Measurements from ENCODE around the gene CHRM5. TPM values are rescaled to one million over a fixed set of nuclear protein-coding genes. Genes with fewer than 3 reads are reported as not detected.

Gene CHRM5
- total RNA-seq, 1 donor from 2014 or later, result not detected

DNA sequence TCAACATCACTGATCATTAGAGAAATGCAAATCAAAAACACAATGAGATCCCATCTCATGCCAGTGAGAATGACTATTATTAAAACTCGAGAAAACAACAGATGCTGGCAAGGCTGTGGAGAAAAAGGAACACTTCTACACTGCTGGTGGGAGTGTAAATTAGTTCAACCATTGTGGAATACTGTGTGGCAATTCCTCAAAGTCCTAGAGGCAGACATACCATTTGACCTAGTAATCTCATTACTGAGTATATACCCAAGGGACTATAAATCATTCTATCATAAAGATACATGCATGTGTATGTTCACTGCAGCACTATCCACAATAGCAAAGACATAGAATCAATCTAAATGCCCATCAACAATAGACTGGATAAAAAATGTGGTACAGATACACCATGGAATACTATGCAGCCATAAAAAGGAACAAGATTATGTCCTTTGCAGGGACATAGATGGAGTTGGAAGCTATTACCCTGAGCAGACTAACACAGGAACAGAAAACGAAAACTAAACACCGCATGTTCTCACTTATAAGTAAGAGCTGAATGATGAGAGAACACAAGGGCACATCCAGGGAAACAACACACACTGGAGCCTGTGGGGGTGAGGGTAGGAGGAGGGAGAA lies 85.9 kb downstream of the CHRM5 start:
- intact Hi-C loops (cut with micrococcal nuclease), result no loop called here
- peaks cover 7% of the 10 kb centered on the region for H3K27me3 Mint-ChIP-seq (ENCODE audit: insufficient read depth)
- H3K27ac Mint-ChIP-seq, result no peak overlapping the region
- H3K36me3 Mint-ChIP-seq (ENCODE audit: low read depth), result peaks cover 4% of the 10 kb centered on the region
- H3K4me3 Mint-ChIP-seq, result no peak overlapping the region
- no peak for DNase-seq (ENCODE audit: low spot score)
- H3K4me1 Mint-ChIP-seq (ENCODE audit: low read depth), result no peaks in the 10 kb centered on the region
- peaks cover 24% of the 10 kb centered on the region for H3K9me3 Mint-ChIP-seq

GRCh38 chr15:34055868-34056595 lies 87.7 kb downstream of the CHRM5 start:
- Mint-ChIP-seq H3K9me3 (peaks cover 11% of the 10 kb centered on the region), H3K4me3 (no peak overlapping the region)

DNA sequence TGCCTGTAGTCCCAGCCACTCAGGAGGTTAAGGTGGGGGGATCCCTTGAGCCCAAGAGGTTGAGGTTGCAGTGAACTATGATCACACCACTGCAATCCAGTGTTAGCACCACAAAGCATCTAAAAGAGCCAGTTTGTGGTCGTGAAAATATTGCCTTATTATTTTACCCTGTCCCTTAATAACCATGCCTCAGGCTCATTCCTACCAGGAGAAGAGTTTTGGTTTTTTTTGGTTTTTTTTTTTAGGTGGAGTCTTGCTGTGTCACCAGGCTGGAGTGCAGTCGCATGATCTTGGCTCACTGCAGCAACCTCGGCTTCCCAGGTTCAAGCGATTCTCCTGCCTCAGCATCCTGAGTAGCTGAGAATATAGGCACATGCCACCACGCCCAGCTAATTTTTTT lies 88.6 kb downstream of the CHRM5 start:
- H3K27me3 Mint-ChIP-seq (ENCODE audit: insufficient read depth), result peaks cover 5% of the 10 kb centered on the region
- H3K27ac Mint-ChIP-seq, result no peak overlapping the region
- no peaks in the 10 kb centered on the region for H3K4me1 Mint-ChIP-seq (ENCODE audit: low read depth)
- intact Hi-C loops (cut with micrococcal nuclease), result no loop called here
- DNase-seq (ENCODE audit: low spot score), result no peak
- H3K4me3 Mint-ChIP-seq, result no peak overlapping the region
- no peaks in the 10 kb centered on the region for H3K36me3 Mint-ChIP-seq (ENCODE audit: low read depth)
- peaks cover 3% of the 10 kb centered on the region for H3K9me3 Mint-ChIP-seq

More at GRCh38 chr15:34055868-34056595, 87.7 kb downstream of the CHRM5 start:
- DNase-seq (ENCODE audit: low spot score), result no peak
- Mint-ChIP-seq H3K27me3 (ENCODE audit: insufficient read depth) (peaks cover 7% of the 10 kb centered on the region), H3K27ac (no peak overlapping the region), H3K4me1 (ENCODE audit: low read depth) (no peaks in the 10 kb centered on the region), H3K36me3 (ENCODE audit: low read depth) (peaks cover under 1% of the 10 kb centered on the region)
- intact Hi-C loops (cut with micrococcal nuclease), result no loop called here

DNA sequence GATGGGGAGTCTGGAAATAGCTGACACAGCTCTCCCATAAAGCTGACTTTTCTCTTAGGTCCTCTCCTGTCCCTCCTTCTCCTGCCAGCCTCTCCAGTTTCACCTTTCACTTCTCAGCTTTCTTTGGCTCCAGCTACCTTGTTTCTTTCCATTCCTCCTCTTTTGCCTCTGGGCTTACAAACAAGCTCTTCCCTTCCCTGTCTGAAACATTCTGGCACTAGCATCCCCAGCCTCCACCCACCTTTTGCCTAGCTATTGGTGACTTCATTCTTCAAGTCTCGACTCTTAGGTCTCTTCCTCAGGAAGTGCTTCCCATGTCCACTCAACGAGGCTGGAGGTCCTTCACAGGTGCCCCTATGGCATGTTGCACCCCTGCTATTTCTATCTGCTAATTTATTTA lies 91.2 kb downstream of the CHRM5 start:
- no peaks in the 10 kb centered on the region for H3K4me1 Mint-ChIP-seq (ENCODE audit: low read depth)
- no peak overlapping the region for H3K4me3 Mint-ChIP-seq
- DNase-seq (ENCODE audit: low spot score), result no peak
- H3K27me3 Mint-ChIP-seq (ENCODE audit: insufficient read depth), result peaks cover 2% of the 10 kb centered on the region
- no peaks in the 10 kb centered on the region for H3K36me3 Mint-ChIP-seq (ENCODE audit: low read depth)
- no peaks in the 10 kb centered on the region for H3K9me3 Mint-ChIP-seq
- H3K27ac Mint-ChIP-seq, result no peak overlapping the region
- intact Hi-C loops (cut with micrococcal nuclease), result no loop called here

DNA sequence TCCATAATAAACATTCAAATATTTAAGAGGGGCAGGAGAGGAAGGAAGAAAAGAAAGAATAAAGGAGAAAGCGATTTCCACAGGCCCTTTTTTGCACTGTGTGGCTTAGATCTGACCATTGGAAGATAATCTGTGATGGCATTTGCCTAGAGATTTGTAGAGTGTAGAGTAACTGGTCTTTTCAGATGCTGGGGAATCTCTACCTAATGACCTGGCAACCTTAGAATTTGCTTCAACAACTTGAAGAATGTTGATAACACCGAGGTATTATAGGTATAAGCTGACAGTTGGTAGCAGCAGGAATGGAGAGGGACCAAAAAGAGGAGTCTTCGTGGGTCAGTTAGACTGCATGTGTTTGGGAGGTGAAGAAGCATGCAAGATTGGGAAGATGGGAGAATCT lies 91.6 kb downstream of the CHRM5 start:
- Mint-ChIP-seq H3K9me3 (no peaks in the 10 kb centered on the region), H3K27me3 (ENCODE audit: insufficient read depth) (peaks cover 2% of the 10 kb centered on the region), H3K4me1 (ENCODE audit: low read depth) (no peaks in the 10 kb centered on the region), H3K27ac (no peak overlapping the region), H3K4me3 (no peak overlapping the region), H3K36me3 (ENCODE audit: low read depth) (no peaks in the 10 kb centered on the region)
- intact Hi-C loops (cut with micrococcal nuclease), result loop anchor here (10.0 kb wide), 2 partner anchors 305 to 525 kb away; partner anchors contain the start of genes GOLGA8B and LPCAT4
- no peak for DNase-seq (ENCODE audit: low spot score)

GRCh38 chr15:34064438-34064837 lies 96.1 kb downstream of the CHRM5 start:
- H3K4me1 Mint-ChIP-seq (ENCODE audit: low read depth), result no peaks in the 10 kb centered on the region
- no peak for DNase-seq (ENCODE audit: low spot score)
- H3K36me3 Mint-ChIP-seq (ENCODE audit: low read depth), result no peaks in the 10 kb centered on the region

DNA sequence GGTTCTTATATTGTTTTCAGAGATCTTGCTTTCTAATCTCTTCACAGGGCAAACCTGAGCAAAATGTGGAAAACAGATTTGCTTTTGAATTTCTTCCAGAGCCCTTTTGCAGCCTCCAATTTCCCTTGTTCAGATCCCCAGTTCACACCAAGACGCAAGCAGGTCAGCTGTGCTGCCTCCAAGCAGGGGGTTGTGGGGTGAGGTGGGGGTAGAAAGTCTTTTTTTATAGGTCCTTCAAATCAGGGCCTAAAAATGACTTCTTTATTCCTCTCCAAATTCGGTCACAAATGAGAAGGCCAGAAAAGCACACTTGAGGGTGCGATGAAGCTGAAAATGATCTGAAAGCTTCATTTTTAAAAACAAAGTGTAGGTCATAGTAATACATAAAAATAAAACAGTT lies 97.0 kb downstream of the CHRM5 start:
- no peaks in the 10 kb centered on the region for H3K36me3 Mint-ChIP-seq (ENCODE audit: low read depth)
- DNase-seq (ENCODE audit: low spot score), result no peak
- no peaks in the 10 kb centered on the region for H3K4me1 Mint-ChIP-seq (ENCODE audit: low read depth)
- H3K27ac Mint-ChIP-seq, result no peak overlapping the region
- H3K9me3 Mint-ChIP-seq, result no peaks in the 10 kb centered on the region
- H3K4me3 Mint-ChIP-seq, result no peak overlapping the region
- intact Hi-C loops (cut with micrococcal nuclease), result loop anchor here (10.0 kb wide), 2 partner anchors 300 to 520 kb away; partner anchors contain the start of genes GOLGA8B and LPCAT4
- H3K27me3 Mint-ChIP-seq (ENCODE audit: insufficient read depth), result no peaks in the 10 kb centered on the region

More at GRCh38 chr15:34064438-34064837, 96.1 kb downstream of the CHRM5 start:
- Mint-ChIP-seq H3K4me3 (no peak overlapping the region), H3K27ac (no peak overlapping the region), H3K27me3 (ENCODE audit: insufficient read depth) (no peaks in the 10 kb centered on the region), H3K9me3 (no peaks in the 10 kb centered on the region)
- intact Hi-C loops (cut with micrococcal nuclease), result loop anchor here (10.0 kb wide), 2 partner anchors 300 to 520 kb away; partner anchors contain the start of genes GOLGA8B and LPCAT4

DNA sequence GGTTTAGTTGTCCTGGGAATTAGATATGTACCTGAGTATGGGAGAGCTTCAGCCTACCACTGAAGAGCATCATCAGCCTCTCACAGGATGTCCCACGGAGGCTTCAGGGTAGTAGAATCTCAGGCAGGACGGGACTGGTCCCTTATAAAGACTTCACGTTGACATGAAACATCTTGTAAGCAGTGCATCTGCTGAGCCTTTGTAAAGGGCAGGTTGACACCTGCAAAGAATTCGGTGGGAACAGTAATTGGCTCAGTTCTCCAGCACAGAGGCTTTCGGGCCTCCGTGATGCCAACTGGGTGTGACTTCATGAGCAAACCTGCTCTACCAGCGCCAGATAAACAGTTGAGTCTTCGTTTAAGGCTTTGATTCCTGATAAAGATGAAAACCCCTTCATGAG lies 97.6 kb downstream of the CHRM5 start:
- Mint-ChIP-seq H3K36me3 (ENCODE audit: low read depth) (no peaks in the 10 kb centered on the region), H3K27me3 (ENCODE audit: insufficient read depth) (no peaks in the 10 kb centered on the region), H3K9me3 (no peaks in the 10 kb centered on the region), H3K4me1 (ENCODE audit: low read depth) (no peaks in the 10 kb centered on the region), H3K27ac (no peak overlapping the region), H3K4me3 (no peak overlapping the region)
- DNase-seq (ENCODE audit: low spot score), result no peak
- intact Hi-C loops (cut with micrococcal nuclease), result loop anchor here (10.0 kb wide), 2 partner anchors 299 to 519 kb away; partner anchors contain the start of genes GOLGA8B and LPCAT4

- Mint-ChIP-seq H3K27ac (no peak overlapping the region), H3K36me3 (ENCODE audit: low read depth) (no peaks in the 10 kb centered on the region), H3K27me3 (ENCODE audit: insufficient read depth) (no peaks in the 10 kb centered on the region), H3K4me1 (ENCODE audit: low read depth) (no peaks in the 10 kb centered on the region), H3K4me3 (no peak overlapping the region), H3K9me3 (no peaks in the 10 kb centered on the region)
- no peak for DNase-seq (ENCODE audit: low spot score)
- intact Hi-C loops (cut with micrococcal nuclease), result no loop called here
Measured at GRCh38 chr15:34070003-34070402, 101.7 kb downstream of the CHRM5 start.

DNA sequence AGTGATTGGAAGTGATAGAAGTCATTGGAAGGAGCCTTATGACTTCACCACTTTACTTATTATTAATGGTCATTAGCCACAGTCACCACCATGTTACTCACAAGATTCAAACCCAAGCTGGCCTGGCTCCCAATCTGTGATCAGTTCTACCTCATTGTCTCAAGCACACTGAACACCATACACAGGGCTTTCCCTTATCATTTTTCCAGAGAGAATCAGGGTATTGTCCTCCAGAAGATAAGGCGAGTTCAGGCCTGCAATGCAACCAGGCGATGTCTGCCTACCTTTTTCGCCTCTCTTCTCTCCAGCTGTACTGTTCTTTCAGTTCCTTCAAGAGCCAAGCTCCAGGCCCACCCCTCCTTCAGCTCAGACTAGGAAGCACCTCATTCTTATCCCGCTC lies 108.5 kb downstream of the CHRM5 start:
- Mint-ChIP-seq H3K9me3 (no peaks in the 10 kb centered on the region), H3K4me3 (no peak overlapping the region), H3K27ac (no peak overlapping the region), H3K27me3 (ENCODE audit: insufficient read depth) (no peaks in the 10 kb centered on the region), H3K4me1 (ENCODE audit: low read depth) (no peaks in the 10 kb centered on the region), H3K36me3 (ENCODE audit: low read depth) (peaks cover 2% of the 10 kb centered on the region)
- DNase-seq (ENCODE audit: low spot score), result no peak
- intact Hi-C loops (cut with micrococcal nuclease), result no loop called here

- no peaks in the 10 kb centered on the region for H3K9me3 Mint-ChIP-seq
- H3K4me1 Mint-ChIP-seq (ENCODE audit: low read depth), result no peaks in the 10 kb centered on the region
- no peak for DNase-seq (ENCODE audit: low spot score)
- H3K27ac Mint-ChIP-seq, result no peak overlapping the region
- intact Hi-C loops (cut with micrococcal nuclease), result no loop called here
- peaks cover 7% of the 10 kb centered on the region for H3K36me3 Mint-ChIP-seq (ENCODE audit: low read depth)
- H3K27me3 Mint-ChIP-seq (ENCODE audit: insufficient read depth), result no peaks in the 10 kb centered on the region
- no peak overlapping the region for H3K4me3 Mint-ChIP-seq
Measured at GRCh38 chr15:34078900-34079299, 110.6 kb downstream of the CHRM5 start.

DNA sequence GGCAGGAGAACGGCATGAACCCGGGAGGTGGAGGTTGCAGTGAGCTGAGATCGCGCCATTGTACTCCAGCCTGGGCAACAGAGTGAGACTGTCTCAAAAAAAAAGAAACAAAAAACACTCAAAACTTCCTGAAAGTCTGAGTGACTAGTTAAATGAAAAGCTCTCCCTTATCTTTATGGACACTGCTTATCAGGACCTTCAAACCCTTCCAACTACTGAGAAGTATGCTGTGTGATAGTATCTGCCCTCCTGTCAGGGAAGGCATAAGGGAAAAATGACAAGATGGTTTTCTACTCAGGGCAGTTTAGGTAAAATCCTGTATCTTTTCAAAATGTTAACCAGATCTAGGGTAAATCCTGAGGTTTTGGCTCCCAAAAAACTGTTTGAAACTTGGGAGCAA lies 111.6 kb downstream of the CHRM5 start:
- no peaks in the 10 kb centered on the region for H3K27me3 Mint-ChIP-seq (ENCODE audit: insufficient read depth)
- H3K27ac Mint-ChIP-seq, result no peak overlapping the region
- DNase-seq (ENCODE audit: low spot score), result no peak
- no peak overlapping the region for H3K4me3 Mint-ChIP-seq
- H3K4me1 Mint-ChIP-seq (ENCODE audit: low read depth), result no peaks in the 10 kb centered on the region
- H3K9me3 Mint-ChIP-seq, result no peaks in the 10 kb centered on the region
- peaks cover 7% of the 10 kb centered on the region for H3K36me3 Mint-ChIP-seq (ENCODE audit: low read depth)
- intact Hi-C loops (cut with micrococcal nuclease), result no loop called here

DNA sequence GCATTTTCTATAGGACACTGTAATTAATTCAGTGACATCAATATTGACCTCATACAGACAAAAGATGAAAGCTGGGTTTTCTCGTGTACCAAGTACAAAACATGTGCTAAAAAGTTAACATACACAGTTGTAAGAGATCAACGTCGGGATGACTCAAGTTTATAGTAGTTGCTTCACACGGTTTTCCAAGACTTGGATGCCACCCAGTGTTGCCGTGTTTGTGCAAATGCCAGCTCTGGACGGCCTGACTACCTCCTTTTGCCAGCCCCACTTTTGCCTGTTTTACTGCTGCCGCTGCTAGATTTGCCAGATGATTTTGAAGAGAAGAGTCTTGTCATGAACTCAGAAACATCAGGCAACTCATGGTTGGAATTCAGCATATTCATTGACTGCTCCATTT lies 115.8 kb downstream of the CHRM5 start:
- no peak overlapping the region for H3K4me3 Mint-ChIP-seq
- H3K36me3 Mint-ChIP-seq (ENCODE audit: low read depth), result peaks cover 27% of the 10 kb centered on the region
- no peak overlapping the region for H3K27ac Mint-ChIP-seq
- intact Hi-C loops (cut with micrococcal nuclease), result no loop called here
- no peaks in the 10 kb centered on the region for H3K27me3 Mint-ChIP-seq (ENCODE audit: insufficient read depth)
- no peaks in the 10 kb centered on the region for H3K9me3 Mint-ChIP-seq
- DNase-seq (ENCODE audit: low spot score), result no peak
- no peaks in the 10 kb centered on the region for H3K4me1 Mint-ChIP-seq (ENCODE audit: low read depth)
